ENCODE data around the gene ARRDC5. TPM values are rescaled to one million over a fixed set of nuclear protein-coding genes. Genes with fewer than 3 reads are reported as not detected.

The ARRDC5 gene
- total and polyA plus RNA-seq, 2 donors (not counting 3 experiments of a cell fraction or from before 2014, with no cell fraction given), result 0.04 TPM; not detected in 1

DNA sequence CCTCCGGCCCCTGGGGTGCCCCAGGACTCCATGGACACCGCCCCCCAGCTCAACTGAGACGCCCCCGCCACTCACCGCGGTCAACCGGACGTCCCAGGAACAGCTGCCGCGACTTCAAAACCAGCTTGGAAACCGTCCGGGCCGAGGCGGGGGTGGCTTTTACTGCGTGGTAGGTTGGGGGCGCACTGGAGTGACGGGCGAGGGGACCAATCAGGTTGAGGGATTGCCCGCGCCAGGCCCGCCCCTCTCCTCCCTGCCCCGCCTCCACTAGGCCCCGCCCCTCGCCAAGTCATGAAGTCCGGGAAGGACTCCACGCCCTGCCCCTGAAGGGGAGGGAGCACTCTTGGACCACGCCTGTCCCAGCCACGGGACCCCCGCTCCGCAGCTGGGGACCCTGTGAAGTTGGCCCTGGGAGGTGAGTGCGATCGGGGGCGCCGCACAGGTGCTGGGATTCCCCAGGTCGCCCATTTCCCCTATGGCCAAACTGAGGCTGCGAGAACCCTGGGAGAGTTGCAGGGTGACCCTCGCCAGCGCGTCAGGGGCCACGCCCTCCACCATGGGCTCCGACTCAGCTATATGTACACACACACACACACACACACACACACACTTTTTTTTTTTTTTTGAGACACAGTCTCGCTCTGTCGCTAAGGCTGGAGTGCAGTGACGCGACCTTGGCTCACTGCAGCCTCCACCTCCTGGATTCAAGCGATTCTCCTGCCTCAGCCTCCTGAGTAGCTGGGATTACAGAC is 35.0 kb downstream of the ARRDC5 start, which contains the start of gene PLIN3:
Gene PLIN3, minus strand, starts transcription at position 134 of the 752 bp plus-strand sequence. CDS start 6,273 bp downstream, outside the sequence.
- ChIA-PET CTCF (interaction anchor here (0.6 to 11.1 kb wide), 13 partner anchors 8 to 669 kb away, joined by 3 to 176 read pairs (median 4); partner anchors contain the start of genes FEM1A and UHRF1), POLR2A (interaction anchor here (0.6 to 1.3 kb wide), 4 partner anchors 45 to 150 kb away, joined by 3 to 8 read pairs (median 4); partner anchors contain the start of gene KDM4B)
- TSS peak; percentile 19 for BruUV-seq (replicated peaks)
- Histone ChIP-seq H3K9me1 (replicated peaks; ENCODE audit: control insufficient read depth, extremely low read depth, insufficient read depth, low read length) (no peaks in the 10 kb centered on the region), H3K4me3 (replicated peaks in 1 of 3; ENCODE audit: insufficient read depth in 1 of 3, low read depth in 1 of 3, low read length in 3 of 3) (peak within 1 kb of the TSS; percentile 70 to 95 (median 92)), H3K4me2 (ENCODE audit: insufficient read depth, low read length) (peak within 1 kb of the TSS; percentile 61), H3K27ac (ENCODE audit: insufficient read depth, low read depth, low read length) (peak within 1 kb of the TSS; percentile 49), H3K9ac (replicated peaks; ENCODE audit: extremely low read depth, insufficient read depth, low read length) (peak within 1 kb of the TSS; percentile 70), H3K9me3 (replicated peaks; ENCODE audit: control insufficient read depth, insufficient read depth, low read length) (no peaks in the 10 kb centered on the region), H3K4me1 (ENCODE audit: control insufficient read depth, extremely low read depth, insufficient read depth, low read length) (peaks cover 6% of the 10 kb centered on the region), H3K27me3 (ENCODE audit: control insufficient read depth in 2 of 2, insufficient read depth in 2 of 2, low read length in 2 of 2) (no peaks in the 10 kb centered on the region), H2AFZ (ENCODE audit: low read depth, low read length) (peak within 1 kb of the TSS; percentile 77), H3K36me3 (ENCODE audit: control insufficient read depth in 2 of 2, extremely low read depth in 1 of 2, insufficient read depth in 2 of 2, low read length in 2 of 2) (no peaks in the 10 kb centered on the region), H4K20me1 (replicated peaks; ENCODE audit: control insufficient read depth, extremely low read depth, insufficient read depth, low read length) (no peaks in the 10 kb centered on the region), H3K79me2 (ENCODE audit: control insufficient read depth, insufficient read depth, low read length) (peaks cover 31% of the 10 kb centered on the region)
- peak; percentile 43 for TF ChIP-seq POLR2A (IDR thresholded peaks at IDR 0.05; ENCODE audit: low read depth, low read length)
- TF ChIP-seq JUN (IDR thresholded peaks at IDR 0.05; ENCODE audit: borderline replicate concordance, insufficient read depth, insufficient read length, low read depth), result no peak
- TF ChIP-seq MYC (IDR thresholded peaks at IDR 0.05; ENCODE audit: low read depth, low read length), result no peak
- peak; percentile 56 for TF ChIP-seq POLR2AphosphoS5 (IDR thresholded peaks at IDR 0.05; ENCODE audit: insufficient read depth, low read depth, low read length)
- TF ChIP-seq GATA2 (IDR thresholded peaks at IDR 0.05; ENCODE audit: insufficient read depth, insufficient read length, low read depth, low read length), result no peak
- FAIRE-seq (peak; percentile 97), DNase-seq (ENCODE audit: low read depth, low spot score) (peak; percentile 98)
- dilution Hi-C loops (cut with MboI; ENCODE audit: extremely low pct_ligation_motif_present, low sequenced_read_pairs), result no loop called here
- intact Hi-C loops (cut with micrococcal nuclease), result loop anchor here (1.0 to 5.0 kb wide), 3 partner anchors 43 to 145 kb away; partner anchors contain the start of gene DPP9
